Peyer's patch (tissue), 4 donors: ENCODE measurements around the gene EFCAB8.

Experiments used
- CTCF ChIP-seq, 6 experiments: fragments of 450-650 bp in 4 of 6; fragments of 200-600 bp in 2 of 6; sonication (generic) in 1 of 6; IDR thresholded peaks; one replicate each; pipeline ENCODE4 v1.5.1; 2017 to 2019; ENCODE audit warnings: antibody characterized with exemption in 6 of 6, mild to moderate bottlenecking in 3 of 6, moderate library complexity in 1 of 6
- POLR2A ChIP-seq, 2 donors: fragments of 450-650 bp; IDR thresholded peaks; one replicate each; pipeline ENCODE4 v1.5.1; 2017; ENCODE audit warnings: antibody characterized with exemption in 2 of 2, mild to moderate bottlenecking in 2 of 2, moderate library complexity in 2 of 2

- TF ChIP-seq POLR2A (IDR thresholded peaks at IDR 0.05) (no peak), CTCF (IDR thresholded peaks at IDR 0.05) (no peak)
Measured at GRCh38 chr20:32930181-32930580, 71.5 kb downstream of the EFCAB8 start.
